Suprapubic skin (tissue), 3 donors: ENCODE measurements around the gene F11.

Experiments
- POLR2A ChIP-seq, 2 donors: fragments of 450-650 bp; IDR thresholded peaks; one replicate each; pipeline ENCODE4 v1.6.1; 2017; ENCODE audit warnings: antibody characterized with exemption in 2 of 2, mild to moderate bottlenecking in 2 of 2, moderate library complexity in 2 of 2
- TF ChIP-seq, protein P1 (sequence below), 2 donors: fragments of 200-600 bp in 1 of 2; fragments of 450-650 bp in 1 of 2; sonication (generic) in 1 of 2; IDR thresholded peaks; one replicate each; pipeline ENCODE4 v1.5.1; 2016 to 2019; ENCODE audit warnings: antibody characterized with exemption in 2 of 2, mild to moderate bottlenecking in 1 of 2, moderate library complexity in 1 of 2

DNA sequence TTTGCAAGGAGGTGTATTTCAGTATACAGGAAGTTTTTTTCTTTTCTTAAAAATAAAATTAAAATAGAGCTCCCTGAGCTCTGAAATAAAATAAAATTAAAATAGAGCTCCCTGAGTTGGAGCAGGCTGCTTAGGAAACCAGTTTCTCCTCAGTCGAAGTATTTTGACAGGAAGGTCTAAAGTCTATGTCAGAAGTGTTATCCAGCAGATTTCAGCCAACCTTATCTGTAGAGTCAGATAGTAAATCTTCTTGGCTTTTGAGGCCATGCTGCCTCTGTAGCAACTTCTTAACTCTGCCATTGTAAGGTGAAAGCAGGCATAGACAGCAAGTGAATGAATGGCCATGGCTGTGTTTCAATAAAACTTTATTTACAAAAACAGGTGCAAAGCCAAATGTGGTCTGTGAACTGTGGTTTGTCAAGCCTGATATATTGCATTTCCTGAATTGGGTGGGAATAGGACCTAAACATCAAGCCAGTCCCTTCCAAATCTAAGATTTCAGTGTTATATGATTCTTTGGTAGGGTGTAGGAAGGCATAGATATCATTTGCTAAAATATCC is 48.2 kb upstream of the F11 start:
- TF ChIP-seq, protein P1, sequence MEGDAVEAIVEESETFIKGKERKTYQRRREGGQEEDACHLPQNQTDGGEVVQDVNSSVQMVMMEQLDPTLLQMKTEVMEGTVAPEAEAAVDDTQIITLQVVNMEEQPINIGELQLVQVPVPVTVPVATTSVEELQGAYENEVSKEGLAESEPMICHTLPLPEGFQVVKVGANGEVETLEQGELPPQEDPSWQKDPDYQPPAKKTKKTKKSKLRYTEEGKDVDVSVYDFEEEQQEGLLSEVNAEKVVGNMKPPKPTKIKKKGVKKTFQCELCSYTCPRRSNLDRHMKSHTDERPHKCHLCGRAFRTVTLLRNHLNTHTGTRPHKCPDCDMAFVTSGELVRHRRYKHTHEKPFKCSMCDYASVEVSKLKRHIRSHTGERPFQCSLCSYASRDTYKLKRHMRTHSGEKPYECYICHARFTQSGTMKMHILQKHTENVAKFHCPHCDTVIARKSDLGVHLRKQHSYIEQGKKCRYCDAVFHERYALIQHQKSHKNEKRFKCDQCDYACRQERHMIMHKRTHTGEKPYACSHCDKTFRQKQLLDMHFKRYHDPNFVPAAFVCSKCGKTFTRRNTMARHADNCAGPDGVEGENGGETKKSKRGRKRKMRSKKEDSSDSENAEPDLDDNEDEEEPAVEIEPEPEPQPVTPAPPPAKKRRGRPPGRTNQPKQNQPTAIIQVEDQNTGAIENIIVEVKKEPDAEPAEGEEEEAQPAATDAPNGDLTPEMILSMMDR (IDR thresholded peaks at IDR 0.05), result no peak
- TF ChIP-seq POLR2A (IDR thresholded peaks at IDR 0.05), result no peak
